H1 (cell line): ENCODE results near the gene ANXA3. TPM values are rescaled to one million over a fixed set of nuclear protein-coding genes. Genes with fewer than 3 reads are reported as not detected.

Experiments
- CTCF ChIA-PET: fragments of 300-600 bp; sonication (Branson Sonifier 250); formaldehyde crosslinking; loops from one replicate; lab custom pipeline; 2021; ENCODE audit not compliant: partially characterized antibody; lab: Charles Lee
- POLR2A ChIA-PET: fragments of 300-600 bp; sonication (Branson Sonifier 250); formaldehyde crosslinking; loops from one replicate; lab custom pipeline; 2021; ENCODE audit warnings: inconsistent platforms; ENCODE audit not compliant: partially characterized antibody; lab: Charles Lee
- DNase-seq, 2 experiments: peaks; one replicate each; pipeline versions ENCODE4 v3.0.0 to v3.0.0-alpha.2; 2010 to 2022; ENCODE audit warnings: low spot score in 2 of 2, low read depth in 1 of 2, mixed read lengths in 1 of 2
- FAIRE-seq: peaks from 2 replicates; lab custom pipeline; 2011; peaks lifted over from hg19 to GRCh38; lab: Jason Lieb, UNC
- H2AFZ ChIP-seq: 2 replicates; pipeline ENCODE4 v1.8.1; 2012; ENCODE audit warnings: low read length, inconsistent platforms
- H2AK5ac ChIP-seq: 2 replicates; pipeline ENCODE4 v1.6.1; 2013; ENCODE audit warnings: low read depth, low read length
- H2BK120ac ChIP-seq: replicated peaks from 2 replicates; pipeline ENCODE3; 2013; ENCODE audit warnings: low read depth, low read length, inconsistent platforms
- H2BK12ac ChIP-seq: 2 replicates; pipeline ENCODE4 v1.6.1; 2013; ENCODE audit warnings: low read depth, low read length
- H2BK15ac ChIP-seq: 2 replicates; pipeline ENCODE4 v1.6.1; 2013; ENCODE audit warnings: low read length
- H2BK20ac ChIP-seq: 2 replicates; pipeline ENCODE4 v1.6.1; 2013; ENCODE audit warnings: low read length
- H2BK5ac ChIP-seq: 2 replicates; pipeline ENCODE4 v1.6.1; 2013; ENCODE audit warnings: low read depth, low read length
- H3K14ac ChIP-seq: 2 replicates; pipeline ENCODE4 v1.6.1; 2013; ENCODE audit warnings: inconsistent platforms; ENCODE audit not compliant: insufficient read length
- H3K18ac ChIP-seq: 2 replicates; pipeline ENCODE4 v1.6.1; 2013; ENCODE audit warnings: low read length; ENCODE audit errors: extremely low read depth
- H3K23ac ChIP-seq: 2 replicates; pipeline ENCODE4 v1.6.1; 2013; ENCODE audit warnings: inconsistent platforms; ENCODE audit not compliant: insufficient read length
- H3K23me2 ChIP-seq: 2 replicates; pipeline ENCODE4 v1.6.1; 2013; ENCODE audit warnings: low read depth, low read length
- H3K27ac ChIP-seq: 2 replicates; pipeline ENCODE4 v1.6.1; 2011; ENCODE audit warnings: low read depth, low read length, inconsistent platforms
- H3K27me3 ChIP-seq, 4 experiments: replicated peaks in 1 of 4; 1 replicate in 1 of 4; 2 replicates in 3 of 4; pipeline versions ENCODE4 v1.6.1 to v1.8.1; 2011 to 2013; ENCODE audit warnings: low read length in 3 of 4, mild to moderate bottlenecking in 3 of 4, inconsistent platforms in 2 of 4, mixed read lengths in 2 of 4, moderate library complexity in 1 of 4; ENCODE audit not compliant: control insufficient read depth in 3 of 4, insufficient read depth in 3 of 4; ENCODE audit errors: extremely low read depth in 1 of 4
- H3K36me3 ChIP-seq, 4 experiments: 2 replicates each; pipeline versions ENCODE4 v1.6.1 to v1.8.1; 2011 to 2013; ENCODE audit warnings: mild to moderate bottlenecking in 4 of 4, low read length in 3 of 4, moderate library complexity in 2 of 4, control low read depth in 1 of 4, inconsistent platforms in 1 of 4; ENCODE audit not compliant: insufficient read depth in 4 of 4, control insufficient read depth in 2 of 4
- H3K4ac ChIP-seq: replicated peaks from 2 replicates; pipeline ENCODE3; 2013; ENCODE audit warnings: low read length, low read depth, mixed read lengths, inconsistent platforms; ENCODE audit not compliant: insufficient read length
- H3K4me1 ChIP-seq, 4 experiments: replicated peaks in 1 of 4; 1 replicate in 1 of 4; 2 replicates in 3 of 4; pipeline versions ENCODE4 v1.6.1 to v1.8.1; 2011 to 2013; ENCODE audit warnings: low read length in 3 of 4, inconsistent platforms in 2 of 4, mixed read lengths in 1 of 4; ENCODE audit not compliant: insufficient read depth in 4 of 4, control insufficient read depth in 3 of 4
- H3K4me2 ChIP-seq, 2 experiments: 2 replicates each; pipeline versions ENCODE4 v1.6.1 to v1.8.1; 2011 to 2013; ENCODE audit warnings: low read depth in 2 of 2, low read length in 2 of 2, control low read depth in 1 of 2, inconsistent platforms in 1 of 2, mild to moderate bottlenecking in 1 of 2; ENCODE audit not compliant: insufficient read depth in 1 of 2
- H3K4me3 ChIP-seq, 4 experiments: fragments of 200-600, 300-600 bp in 1 of 4; sonication (generic), shearing (Covaris generic), sonication (Bioruptor Twin) in 1 of 4; 2 replicates each; pipeline versions ENCODE4 v1.5.1 to v1.8.1; 2011 to 2016; ENCODE audit warnings: low read length in 4 of 4, low read depth in 3 of 4, control low read depth in 2 of 4, inconsistent platforms in 2 of 4, mild to moderate bottlenecking in 2 of 4, mixed read lengths in 1 of 4, moderate library complexity in 1 of 4; ENCODE audit not compliant: insufficient read depth in 2 of 4; ENCODE audit errors: extremely low read depth in 1 of 4
- H3K56ac ChIP-seq: replicated peaks from 2 replicates; pipeline ENCODE3; 2013; ENCODE audit warnings: low read depth, mild to moderate bottlenecking, mixed read lengths, low read length, inconsistent platforms; ENCODE audit not compliant: insufficient read length
- H3K79me1 ChIP-seq: 2 replicates; pipeline ENCODE4 v1.6.1; 2013; ENCODE audit warnings: low read depth, low read length, control low read depth
- H3K79me2 ChIP-seq, 2 experiments: 2 replicates each; pipeline versions ENCODE4 v1.6.1 to v1.8.1; 2012 to 2013; ENCODE audit warnings: low read length in 2 of 2, mild to moderate bottlenecking in 2 of 2, inconsistent platforms in 1 of 2; ENCODE audit not compliant: insufficient read depth in 2 of 2, control insufficient read depth in 1 of 2
- H3K9ac ChIP-seq, 4 experiments: replicated peaks in 1 of 4; 1 replicate in 1 of 4; 2 replicates in 3 of 4; pipeline versions ENCODE4 v1.6.1 to v1.8.1; 2011 to 2013; ENCODE audit warnings: low read depth in 3 of 4, low read length in 3 of 4, control low read depth in 2 of 4, mild to moderate bottlenecking in 2 of 4, moderate library complexity in 2 of 4, inconsistent platforms in 1 of 4; ENCODE audit errors: extremely low read depth in 1 of 4
- H3K9me3 ChIP-seq, 2 experiments: 2 replicates each; pipeline versions ENCODE4 v1.6.1 to v1.8.1; 2012 to 2013; ENCODE audit warnings: mild to moderate bottlenecking in 2 of 2, moderate library complexity in 2 of 2, control low read depth in 1 of 2, inconsistent platforms in 1 of 2, low read depth in 1 of 2, low read length in 1 of 2, mixed read lengths in 1 of 2; ENCODE audit not compliant: insufficient read depth in 2 of 2
- H4K20me1 ChIP-seq, 2 experiments: replicated peaks in 1 of 2; 2 replicates each; pipeline versions ENCODE3 to v1.8.1; 2011 to 2013; ENCODE audit warnings: inconsistent platforms in 2 of 2, low read length in 2 of 2, mild to moderate bottlenecking in 1 of 2; ENCODE audit not compliant: insufficient read depth in 2 of 2, control insufficient read depth in 1 of 2
- H4K5ac ChIP-seq: 2 replicates; pipeline ENCODE4 v1.6.1; 2013; ENCODE audit warnings: low read length, low read depth, mixed read lengths, inconsistent platforms; ENCODE audit not compliant: insufficient read length
- H4K8ac ChIP-seq: 2 replicates; pipeline ENCODE4 v1.8.0; 2013; ENCODE audit warnings: mild to moderate bottlenecking, moderate library complexity, low read length, inconsistent platforms; ENCODE audit not compliant: insufficient read depth; ENCODE audit errors: extremely low read depth
- H4K91ac ChIP-seq: replicated peaks from 2 replicates; pipeline ENCODE3; 2013; ENCODE audit warnings: low read length, mixed read lengths, inconsistent platforms; ENCODE audit not compliant: insufficient read length
- CHD1 ChIP-seq: IDR thresholded peaks from 2 replicates; pipeline ENCODE4 v1.6.1; 2012; ENCODE audit warnings: low read depth, low read length, improper control_type of control experiment
- EGR1 ChIP-seq: IDR thresholded peaks from 2 replicates; pipeline ENCODE4 v1.6.1; 2011; ENCODE audit warnings: low read depth, low read length, borderline replicate concordance
- EZH2 ChIP-seq: fragments of 200-600 bp; sonication (generic); IDR thresholded peaks from 2 replicates; pipeline ENCODE4 v1.7.1; 2012; ENCODE audit warnings: low read depth, mild to moderate bottlenecking, moderate library complexity, low read length, inconsistent platforms; ENCODE audit not compliant: severe bottlenecking
- FOSL1 ChIP-seq: IDR thresholded peaks from 2 replicates; pipeline ENCODE4 v1.6.1; 2011; ENCODE audit warnings: mild to moderate bottlenecking, low read depth, low read length, moderate library complexity; ENCODE audit not compliant: insufficient read depth
- NRF1 ChIP-seq: IDR thresholded peaks from 2 replicates; pipeline ENCODE4 v1.6.1; 2011; ENCODE audit warnings: mild to moderate bottlenecking, low read depth, low read length, improper control_type of control experiment
- RFX5 ChIP-seq: IDR thresholded peaks from 2 replicates; pipeline ENCODE4 v1.6.1; 2011; ENCODE audit warnings: low read depth, low read length, improper control_type of control experiment, borderline replicate concordance
- SIX5 ChIP-seq: IDR thresholded peaks from 2 replicates; pipeline ENCODE4 v1.6.1; 2011; ENCODE audit warnings: mild to moderate bottlenecking, low read depth, low read length
- TAF7 ChIP-seq: optimal IDR thresholded peaks from 2 replicates; pipeline ENCODE3; 2011; ENCODE audit warnings: low read depth, mild to moderate bottlenecking, inconsistent platforms, low read length, moderate library complexity, borderline replicate concordance
- ZNF274 ChIP-seq: IDR thresholded peaks from 2 replicates; pipeline ENCODE4 v1.7.0; 2012; ENCODE audit warnings: low read length, borderline replicate concordance; ENCODE audit errors: extremely low read depth
- WGBS, 2 experiments: shearing (Covaris generic) in 1 of 2; methylation state at CpG; one replicate each; pipeline versions ENCODE4 v1.1.6 to v1.1.7; 2013 to 2015; ENCODE audit warnings: low lambda C conversion rate in 2 of 2, mixed read lengths in 2 of 2, inconsistent platforms in 1 of 2, low coverage in 1 of 2, missing lambda C conversion rate in 1 of 2; ENCODE audit not compliant: insufficient replicate concordance in 2 of 2, insufficient coverage in 1 of 2, insufficient read length in 1 of 2; ENCODE audit errors: extremely low coverage in 1 of 2, missing lambda C conversion rate in 1 of 2; 5-methylcytosine and 5-hydroxymethylcytosine counted together
- polyA plus RNA-seq, 7 experiments: library from polyadenylated mRNA; depleted of rRNA in 3 of 7; stranded (reverse) in 5 of 7; unstranded in 2 of 7; fragments of >200 nt in 5 of 7; fragments of 200-250 nt in 2 of 7; gene quantifications; 1 replicate in 5 of 7; 2 replicates in 1 of 7; 4 replicates in 1 of 7; pipeline versions ENCODE4 v1.2.1 to v1.2.3, GENCODE V29; 2011 to 2013; ENCODE audit warnings: missing spikeins in 2 of 7, mixed read lengths in 2 of 7
- total RNA-seq: library from RNA; stranded (reverse); fragmentation: NEBNext Ultra II Directional; extraction: Animal tissue kit (Norgen Biotek cat#: 25700); gene quantifications from 2 replicates; pipeline ENCODE4 v1.2.1, GENCODE V29; 2021

Gene ANXA3
- total and polyA plus RNA-seq, 2 of the 8 experiments (the other 6 are each of a cell fraction or from before 2014, with no cell fraction given): 10.3 to 27.3 TPM

DNA sequence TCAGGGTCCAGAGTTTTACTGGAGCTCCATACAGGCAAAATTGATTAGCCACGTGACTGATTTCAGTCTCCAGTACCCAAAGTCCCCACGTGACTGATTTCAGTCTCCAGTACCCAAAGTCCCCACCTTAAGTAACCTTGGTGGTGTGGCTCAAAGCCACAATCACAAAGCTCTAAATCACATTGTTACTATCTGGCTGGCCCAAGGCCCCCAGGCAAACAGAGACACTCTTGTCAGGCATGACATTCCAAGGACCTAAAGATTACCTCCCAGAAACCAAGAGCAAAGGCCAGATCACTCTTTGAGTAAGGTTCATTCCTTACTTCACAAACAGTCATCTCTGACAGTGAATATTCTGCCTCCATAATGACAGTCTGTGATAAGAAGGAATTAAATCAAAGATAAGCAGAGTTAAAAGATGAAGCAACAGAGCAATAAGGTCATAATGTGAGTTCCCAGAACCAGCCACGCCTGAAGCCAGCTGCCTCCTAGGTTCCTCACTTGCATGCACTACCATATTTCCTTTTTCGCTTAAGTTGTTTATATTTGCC lies 78.5 kb downstream of the ANXA3 start:
- 89% methylated on average over 4 of the region's 4 CpGs; no CpG with 5 or more reads in 1 of the 2 experiments for WGBS, 2 experiments
- no peak for FAIRE-seq
- Histone ChIP-seq H3K79me1 (no peaks in the 10 kb centered on the region), H4K8ac (no peak overlapping the region), H3K9me3 (no peaks in the 10 kb centered on the region), H3K4me3 (no peak overlapping the region), H2AFZ (no peak overlapping the region), H3K18ac (no peak overlapping the region), H3K14ac (no peak overlapping the region), H2BK12ac (no peak overlapping the region), H3K27ac (no peak overlapping the region), H2BK5ac (no peak overlapping the region), H3K4me2 (no peak overlapping the region), H4K91ac (no peak overlapping the region), H3K4ac (no peak overlapping the region), H2AK5ac (no peak overlapping the region), H3K23me2 (no peaks in the 10 kb centered on the region), H3K56ac (no peak overlapping the region), H2BK20ac (no peak overlapping the region), H3K36me3 (no peaks in the 10 kb centered on the region), H2BK15ac (no peak overlapping the region), H3K79me2 (no peaks in the 10 kb centered on the region), H4K5ac (no peak overlapping the region), H3K9ac (no peak overlapping the region), H3K4me1 (no peaks in the 10 kb centered on the region), H3K27me3 (no peaks in the 10 kb centered on the region), H4K20me1 (no peaks in the 10 kb centered on the region), H3K23ac (no peak overlapping the region), H2BK120ac (no peak overlapping the region)
- POLR2A ChIA-PET: no interaction called here
- TF ChIP-seq EGR1: no peak
- no peak for TF ChIP-seq NRF1
- TF ChIP-seq ZNF274: no peak
- no peak for TF ChIP-seq TAF7
- no peak for TF ChIP-seq RFX5
- TF ChIP-seq EZH2: no peak
- no peak for TF ChIP-seq FOSL1
- TF ChIP-seq SIX5: no peak
- TF ChIP-seq CHD1: no peak
- no peak for DNase-seq
- CTCF ChIA-PET: interaction anchor here (1.1 to 2.7 kb wide), 6 partner anchors 13 to 234 kb away, joined by 3 to 14 read pairs (median 5); no protein-coding TSS in a partner anchor
